Cardiac septum (tissue), 1 donor: Measurements from ENCODE around the gene MLF1. TPM values are rescaled to one million over a fixed set of nuclear protein-coding genes. Genes with fewer than 3 reads are reported as not detected.

Source experiments
- total RNA-seq: library from RNA; stranded (reverse); fragmentation: NEBNext Ultra II Directional; extraction: Animal tissue kit (Norgen Biotek cat#: 25700); gene quantifications from one replicate; pipeline ENCODE4 v1.2.1, GENCODE V29; 2021
- donor health status: DM: no; HTN: no; CAD: no.

Gene MLF1
- total RNA-seq, 1 donor from 2014 or later, result 79.2 TPM

Other genes starting within 250 kb of the MLF1 start
- gene GFM1, start 73.3 kb downstream of the MLF1 start, total RNA-seq, result 58.4 TPM
- 3.8 TPM for gene LXN, start 101.5 kb downstream of the MLF1 start, total RNA-seq
- 9.1 TPM for gene RARRES1, start 161.3 kb downstream of the MLF1 start, total RNA-seq
- gene MFSD1, start 230.9 kb downstream of the MLF1 start, total RNA-seq, result 23.9 TPM